H1 (cell line): ENCODE measurements around the gene MOG.

Source experiments
- CBX5 ChIP-seq: fragments of 300-800, 300-1000 bp; sonication (generic); IDR thresholded peaks from 2 replicates; pipeline ENCODE4 v1.7.1; 2016; ENCODE audit warnings: antibody characterized with exemption, low read length, low read depth
- CEBPB ChIP-seq: IDR thresholded peaks from 2 replicates; pipeline ENCODE4 v1.6.1; 2012; ENCODE audit warnings: low read depth, low read length
- CHD1 ChIP-seq: IDR thresholded peaks from 2 replicates; pipeline ENCODE4 v1.6.1; 2012; ENCODE audit warnings: low read depth, low read length, improper control_type of control experiment
- CHD2 ChIP-seq: IDR thresholded peaks from 2 replicates; pipeline ENCODE4 v1.6.1; 2012; ENCODE audit warnings: low read length, improper control_type of control experiment
- EGR1 ChIP-seq: IDR thresholded peaks from 2 replicates; pipeline ENCODE4 v1.6.1; 2011; ENCODE audit warnings: low read depth, low read length, borderline replicate concordance
- EP300 ChIP-seq, 2 experiments: IDR thresholded peaks; 1 replicate in 1 of 2; 2 replicates in 1 of 2; pipeline ENCODE4 v1.6.1; 2011 to 2012; ENCODE audit warnings: low read depth in 2 of 2, low read length in 2 of 2, mild to moderate bottlenecking in 2 of 2, borderline replicate concordance in 1 of 2, inconsistent platforms in 1 of 2, moderate library complexity in 1 of 2
- MAFK ChIP-seq: IDR thresholded peaks from 2 replicates; pipeline ENCODE4 v1.6.1; 2012; ENCODE audit warnings: low read depth, mild to moderate bottlenecking, improper control_type of control experiment, low read length
- NRF1 ChIP-seq: IDR thresholded peaks from 2 replicates; pipeline ENCODE4 v1.6.1; 2011; ENCODE audit warnings: mild to moderate bottlenecking, low read depth, low read length, improper control_type of control experiment
- POLR2A ChIP-seq, 2 experiments: IDR thresholded peaks; 1 replicate in 1 of 2; 2 replicates in 1 of 2; pipeline ENCODE4 v1.6.1; 2011; ENCODE audit warnings: low read depth in 2 of 2, low read length in 2 of 2, mild to moderate bottlenecking in 2 of 2; ENCODE audit errors: control extremely low read depth in 1 of 2
- RAD21 ChIP-seq, 2 experiments: IDR thresholded peaks in 1 of 2; conservative IDR thresholded peaks in 1 of 2; 2 replicates each; pipeline ENCODE4 v1.6.1; 2011; ENCODE audit warnings: low read depth in 2 of 2, low read length in 2 of 2, improper control_type of control experiment in 1 of 2, inconsistent platforms in 1 of 2, mild to moderate bottlenecking in 1 of 2, moderate library complexity in 1 of 2
- SIN3A ChIP-seq, 2 experiments: IDR thresholded peaks in 1 of 2; conservative IDR thresholded peaks in 1 of 2; 2 replicates each; pipeline ENCODE4 v1.6.1; 2011 to 2012; ENCODE audit warnings: low read length in 2 of 2, improper control_type of control experiment in 1 of 2, low read depth in 1 of 2, mild to moderate bottlenecking in 1 of 2
- SUZ12 ChIP-seq: fragments of 200-600 bp; sonication (generic); IDR thresholded peaks from 2 replicates; pipeline ENCODE4 v1.6.1; 2012; ENCODE audit warnings: mild to moderate bottlenecking, inconsistent platforms, low read length, moderate library complexity, mixed read lengths
- TAF1 ChIP-seq: IDR thresholded peaks from 2 replicates; pipeline ENCODE4 v1.6.1; 2011; ENCODE audit warnings: mild to moderate bottlenecking, low read depth, low read length
- TF ChIP-seq, protein P1 (sequence below): IDR thresholded peaks from 2 replicates; pipeline ENCODE4 v1.6.1; 2011; ENCODE audit warnings: low read length, improper control_type of control experiment

GRCh38 chr6:29681811-29682210, 24.9 kb downstream of the MOG start:
- no peak for TF ChIP-seq EGR1
- no peak for TF ChIP-seq EP300 (IDR thresholded peaks at IDR 0.05; ENCODE audit: borderline replicate concordance in 1 of 2, low read depth in 2 of 2, low read length in 2 of 2)
- TF ChIP-seq TAF1 = no peak
- TF ChIP-seq, protein P1, sequence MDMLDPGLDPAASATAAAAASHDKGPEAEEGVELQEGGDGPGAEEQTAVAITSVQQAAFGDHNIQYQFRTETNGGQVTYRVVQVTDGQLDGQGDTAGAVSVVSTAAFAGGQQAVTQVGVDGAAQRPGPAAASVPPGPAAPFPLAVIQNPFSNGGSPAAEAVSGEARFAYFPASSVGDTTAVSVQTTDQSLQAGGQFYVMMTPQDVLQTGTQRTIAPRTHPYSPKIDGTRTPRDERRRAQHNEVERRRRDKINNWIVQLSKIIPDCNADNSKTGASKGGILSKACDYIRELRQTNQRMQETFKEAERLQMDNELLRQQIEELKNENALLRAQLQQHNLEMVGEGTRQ = no peak
- no peak for TF ChIP-seq CBX5
- no peak for TF ChIP-seq POLR2A (IDR thresholded peaks at IDR 0.05; ENCODE audit: control extremely low read depth in 1 of 2, low read depth in 2 of 2, low read length in 2 of 2)
- TF ChIP-seq RAD21 (IDR thresholded peaks at IDR 0.05 in 1 of 2, conservative IDR thresholded peaks at IDR 0.05 in 1 of 2; ENCODE audit: low read depth in 2 of 2, low read length in 2 of 2) = no peak
- no peak for TF ChIP-seq SUZ12
- TF ChIP-seq CHD1 = no peak
- TF ChIP-seq NRF1 = no peak
- no peak for TF ChIP-seq CEBPB
- TF ChIP-seq CHD2 = no peak
- TF ChIP-seq MAFK = no peak
- TF ChIP-seq SIN3A (conservative IDR thresholded peaks at IDR 0.05 in 1 of 2, IDR thresholded peaks at IDR 0.05 in 1 of 2; ENCODE audit: low read depth in 1 of 2, low read length in 2 of 2) = no peak
